ENCODE measurements around the gene VAMP3.

- TF ChIP-seq EZH2phosphoT487 (IDR thresholded peaks at IDR 0.05; ENCODE audit: insufficient read depth, low read depth) (no peak), EZH2 (IDR thresholded peaks at IDR 0.05; ENCODE audit: insufficient read depth, poor library complexity, severe bottlenecking) (no peak)
Measured at GRCh38 chr1:7813677-7814373, 42.7 kb downstream of the VAMP3 start.
